Bladder microvascular endothelial cell (primary cell): Measurements from ENCODE around the gene WNK1. TPM values are rescaled to one million over a fixed set of nuclear protein-coding genes. Genes with fewer than 3 reads are reported as not detected.

Source experiments
- total RNA-seq: library from RNA; depleted of rRNA; stranded (reverse); fragments of >200 nt; gene quantifications from 2 replicates; pipeline ENCODE4 v1.2.3, GENCODE V29; 2014

The WNK1 gene
- 66.5 and 198 TPM in 2 replicates for total RNA-seq

GRCh38 chr12:751999-752694 lies at the start of gene WNK1:
WNK1 (plus strand) TSS chr12:752579; CDS start chr12:753566, 987 bp downstream.

GRCh38 chr12:949453-950191 lies 197.2 kb downstream of the WNK1 start, which contains the start of gene RAD52:
RAD52 (minus strand) TSS chr12:949694; CDS start chr12:933058, 16,636 bp downstream.

Other genes with a start within 250 kb of the WNK1 start
- 2.8 and 3.1 TPM in 2 replicates for gene NINJ2, start 89.1 kb upstream of the WNK1 start, total RNA-seq
- gene RAD52, start 197.1 kb downstream of the WNK1 start, total RNA-seq = 9.1 and 18.0 TPM in 2 replicates
- gene ERC1, start 238.6 kb downstream of the WNK1 start, total RNA-seq = 29.8 and 57.5 TPM in 2 replicates